Stimulated activated CD4-positive, alpha-beta T cell treated with anti-CD3 and anti-CD28 coated beads, Interleukin-4, amount 100 ng/mL, for 24 hours (primary cell): ENCODE measurements around the gene SGMS1.
A peak's percentile ranks its signal among the peaks of the same experiment; 100 is the strongest.
"Not testable (repeated sequence)": the region's sequence is repeated elsewhere in the genome, so short reads cannot be mapped to it uniquely, and the experiment has no call there.

Source experiments
- DNase-seq: peaks from one replicate; pipeline ENCODE4 v3.0.0-alpha.2; 2020

SGMS1 gene

DNA sequence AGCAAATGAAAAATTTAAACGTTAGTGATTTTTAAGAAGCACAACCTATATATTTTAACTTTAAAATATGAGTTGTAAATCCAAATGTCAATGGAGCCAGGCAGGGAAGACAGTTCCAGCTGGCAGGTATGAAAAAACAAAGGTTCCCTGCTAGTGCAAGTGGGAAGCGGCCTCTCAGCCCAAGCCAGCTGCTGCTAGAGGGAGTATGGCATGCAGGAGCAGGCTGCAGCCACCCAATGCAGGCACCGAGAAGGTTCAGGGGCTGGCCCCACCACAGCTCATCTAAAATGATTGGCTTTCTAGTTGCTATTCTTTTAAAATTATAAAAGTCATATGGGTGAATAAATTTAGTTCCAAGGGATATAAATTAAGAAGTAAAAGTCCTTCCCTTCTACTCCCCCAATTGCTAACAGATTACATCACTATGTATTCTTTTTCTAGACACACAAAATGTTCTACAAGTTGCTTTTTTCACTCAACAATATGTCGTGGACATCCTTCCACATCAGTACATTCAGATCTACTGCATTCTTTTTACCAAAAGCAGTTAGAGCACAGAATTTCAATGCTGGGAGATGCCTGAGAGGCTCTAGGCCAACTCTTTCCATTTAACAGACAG lies 69.3 kb downstream of the SGMS1 start:
- no peak for DNase-seq

DNA sequence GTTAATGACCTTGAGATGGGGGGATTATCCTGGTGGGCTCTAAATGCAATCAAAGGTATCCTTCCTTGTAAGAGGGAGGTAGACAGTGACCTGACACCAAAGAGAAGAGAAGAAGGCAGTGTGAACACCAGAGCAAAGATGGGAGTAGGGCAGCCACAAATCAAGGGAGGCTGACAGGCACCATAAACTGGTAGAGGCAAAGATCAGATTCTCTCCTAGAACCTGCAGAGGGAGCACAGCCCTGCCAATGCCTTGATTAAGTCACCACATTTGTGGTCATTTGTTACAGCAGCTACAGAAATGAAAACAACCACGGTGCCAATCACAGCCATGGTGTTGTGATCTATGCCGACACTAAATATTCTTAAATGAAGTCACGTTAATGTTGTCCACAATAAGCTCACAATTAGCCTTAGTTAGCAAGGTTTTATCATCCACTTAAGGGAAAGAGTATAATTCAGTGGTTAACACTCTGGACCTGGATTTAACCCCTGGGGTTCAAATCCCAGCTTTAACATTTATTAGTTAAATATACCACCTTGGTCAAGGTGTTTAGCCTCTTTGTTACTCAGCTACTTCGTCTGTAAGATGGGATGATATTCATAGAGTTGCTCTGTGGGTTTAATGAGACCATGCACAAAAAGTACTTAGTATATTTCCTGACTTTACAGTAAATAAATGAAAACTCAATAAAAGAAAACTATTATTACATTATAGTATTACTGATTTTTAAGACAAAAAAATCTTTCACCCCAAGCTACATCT lies 70.8 kb downstream of the SGMS1 start:
- DNase-seq = peak; percentile 14

DNA sequence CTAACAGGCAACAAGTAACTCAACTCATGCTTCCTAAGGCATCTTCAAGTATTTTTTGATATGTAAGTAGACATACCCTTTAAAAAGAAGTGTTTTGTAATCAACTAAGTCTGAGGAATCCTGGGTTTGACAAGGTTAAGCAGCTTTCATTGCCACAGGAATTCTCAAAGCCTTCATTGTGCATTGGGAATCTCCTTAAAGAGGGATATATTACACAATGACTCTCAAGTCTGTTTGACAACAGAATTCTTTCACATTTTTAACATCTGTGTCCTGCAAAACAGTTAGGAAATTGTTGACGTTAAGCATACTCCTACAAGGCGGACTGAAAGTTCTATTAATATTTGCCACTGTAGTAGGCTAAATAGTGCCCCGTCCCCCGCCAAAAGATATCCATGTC lies 71.4 kb downstream of the SGMS1 start:
- no peak for DNase-seq

DNA sequence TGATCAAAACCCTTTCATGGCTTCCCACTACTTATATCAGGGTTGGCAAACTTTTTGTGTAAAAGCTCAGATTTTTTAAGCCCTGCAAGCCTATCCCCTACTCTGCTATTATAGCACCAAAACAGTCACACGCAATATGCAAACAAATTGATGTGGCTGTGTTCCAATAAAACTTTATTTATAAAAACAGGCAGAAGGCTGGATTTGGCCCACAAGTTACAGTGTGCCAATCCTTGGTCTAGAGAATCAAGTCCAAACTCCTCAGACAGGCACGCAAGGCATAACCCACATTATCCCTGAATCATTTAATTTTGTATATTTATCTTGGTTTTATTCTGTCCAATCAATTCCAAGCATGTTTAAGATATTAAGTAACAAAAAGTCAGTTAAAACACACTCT lies 71.9 kb downstream of the SGMS1 start:
- no peak for DNase-seq

DNA sequence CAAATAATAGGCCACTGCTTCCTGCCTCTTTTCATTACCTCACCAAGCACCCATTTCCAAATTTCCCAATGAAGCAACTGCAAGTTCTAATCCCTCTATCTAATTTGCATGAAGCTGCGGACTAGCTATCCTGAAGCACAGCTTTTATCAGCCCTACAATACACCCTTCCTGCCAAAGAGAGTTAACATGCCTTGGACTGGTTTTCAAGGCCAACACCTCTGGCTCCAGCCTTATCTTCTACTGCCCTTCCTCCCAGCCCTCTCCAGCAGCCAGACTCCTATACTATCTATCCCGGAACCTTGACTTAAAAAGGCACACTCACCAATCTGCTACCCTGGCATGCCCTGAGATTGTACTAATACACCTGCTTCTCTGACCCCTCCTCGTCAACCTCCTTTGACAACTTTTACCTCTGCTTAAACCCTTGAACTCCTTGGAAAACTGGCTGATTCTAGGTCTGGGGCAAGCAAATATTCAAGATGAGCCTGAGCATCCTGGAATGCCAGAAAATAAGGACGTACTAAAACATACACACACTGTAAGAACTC lies 73.4 kb downstream of the SGMS1 start:
- DNase-seq = no peak

DNA sequence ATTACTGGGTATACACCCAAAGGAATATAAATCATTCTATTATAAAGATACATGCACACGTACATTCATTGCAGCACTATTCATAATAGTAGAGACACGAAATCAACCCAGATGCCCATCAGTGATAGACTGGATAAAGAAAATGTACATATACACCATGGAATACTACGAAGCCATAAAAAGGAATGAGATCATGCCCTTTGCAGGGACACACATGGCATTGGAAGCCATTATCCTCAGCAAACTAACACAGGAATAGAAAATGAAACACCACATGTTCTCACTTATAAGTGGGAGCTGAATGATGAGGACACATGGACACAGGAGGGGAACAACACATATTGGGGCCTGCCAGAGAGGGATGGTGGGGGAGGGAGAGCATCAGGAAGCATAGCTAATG lies 74.6 kb downstream of the SGMS1 start:
- DNase-seq = not testable (repeated sequence)

DNA sequence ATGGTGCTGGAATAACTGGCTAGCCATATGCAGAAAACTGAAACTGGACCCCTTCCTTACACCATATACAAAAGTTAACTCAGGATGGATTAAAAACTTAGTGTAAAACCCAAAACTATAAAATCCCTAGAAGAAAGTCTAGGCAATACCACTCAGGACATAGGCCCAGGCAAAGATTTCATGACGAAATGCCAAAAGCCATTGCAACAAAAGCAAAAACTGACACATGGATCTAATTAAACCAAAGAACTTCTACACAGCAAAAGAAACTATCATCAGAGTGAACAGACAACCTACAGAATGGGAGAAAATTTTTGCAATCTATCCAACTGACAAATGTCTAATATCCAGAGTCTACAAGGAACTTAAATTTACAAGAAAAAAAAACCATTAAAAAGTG lies 75.3 kb downstream of the SGMS1 start:
- DNase-seq = not testable (repeated sequence)

DNA sequence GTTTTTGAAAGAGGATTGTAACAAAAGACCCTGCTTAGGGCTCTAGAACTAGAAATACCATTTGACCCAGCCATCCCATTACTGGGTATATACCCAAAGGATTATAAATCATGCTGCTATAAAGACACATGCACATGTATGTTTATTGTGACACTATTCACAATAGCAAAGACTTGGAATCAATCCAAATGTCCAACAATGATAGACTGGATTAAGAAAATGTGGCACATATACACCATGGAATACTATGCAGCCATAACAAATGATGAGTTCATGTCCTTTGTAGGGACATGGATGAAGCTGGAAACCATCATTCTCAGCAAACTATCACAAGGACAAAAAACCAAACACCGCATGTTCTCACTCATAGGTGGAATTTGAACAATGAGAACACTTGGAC lies 77.5 kb downstream of the SGMS1 start:
- DNase-seq = not testable (repeated sequence)

DNA sequence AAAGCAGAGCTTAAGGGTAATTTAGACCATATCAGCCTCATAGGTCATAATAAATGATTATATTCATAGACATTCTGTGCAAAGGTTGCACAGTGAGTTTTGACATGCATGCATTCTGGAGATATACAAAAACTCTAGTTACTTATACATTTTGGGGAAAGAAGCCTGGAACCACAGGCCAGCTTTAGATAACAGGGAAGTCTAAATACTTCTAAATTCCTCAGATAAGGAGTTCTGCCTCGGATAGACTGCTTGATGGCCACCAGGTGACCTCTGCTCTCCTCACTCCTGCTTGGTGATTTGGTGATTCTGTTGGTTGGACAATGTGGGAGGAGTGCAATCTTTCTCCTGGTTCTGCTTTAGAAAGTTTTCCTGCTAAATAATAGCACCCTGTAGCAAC lies 77.9 kb downstream of the SGMS1 start:
- DNase-seq = no peak

DNA sequence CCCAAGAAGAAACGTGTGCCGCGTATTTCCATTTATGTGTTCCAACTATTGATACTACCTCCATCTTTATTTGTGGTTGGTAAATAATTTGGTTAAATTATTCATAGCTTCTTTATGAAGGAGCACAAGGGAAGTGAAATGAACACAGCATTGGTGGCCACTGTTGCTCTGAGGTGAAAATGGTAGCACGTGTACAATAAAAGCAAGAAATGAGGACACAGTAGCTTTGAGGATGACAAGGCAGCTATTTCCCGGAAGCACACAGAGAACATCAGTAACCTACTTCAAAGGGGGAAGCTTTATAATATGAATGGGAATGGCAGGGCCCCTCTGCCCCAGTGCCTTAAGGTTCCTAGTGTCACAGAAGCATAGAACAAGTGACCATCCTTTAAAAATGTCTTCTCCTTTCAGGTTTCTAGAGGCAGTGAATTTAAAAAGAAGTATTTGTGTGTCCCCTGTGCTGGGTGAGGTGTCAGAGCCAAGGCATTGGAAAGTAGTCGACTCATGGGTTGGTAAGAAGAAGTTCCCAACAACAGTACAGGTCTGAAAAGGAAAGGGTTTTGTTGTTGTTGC lies 78.8 kb downstream of the SGMS1 start:
- DNase-seq = no peak

DNA sequence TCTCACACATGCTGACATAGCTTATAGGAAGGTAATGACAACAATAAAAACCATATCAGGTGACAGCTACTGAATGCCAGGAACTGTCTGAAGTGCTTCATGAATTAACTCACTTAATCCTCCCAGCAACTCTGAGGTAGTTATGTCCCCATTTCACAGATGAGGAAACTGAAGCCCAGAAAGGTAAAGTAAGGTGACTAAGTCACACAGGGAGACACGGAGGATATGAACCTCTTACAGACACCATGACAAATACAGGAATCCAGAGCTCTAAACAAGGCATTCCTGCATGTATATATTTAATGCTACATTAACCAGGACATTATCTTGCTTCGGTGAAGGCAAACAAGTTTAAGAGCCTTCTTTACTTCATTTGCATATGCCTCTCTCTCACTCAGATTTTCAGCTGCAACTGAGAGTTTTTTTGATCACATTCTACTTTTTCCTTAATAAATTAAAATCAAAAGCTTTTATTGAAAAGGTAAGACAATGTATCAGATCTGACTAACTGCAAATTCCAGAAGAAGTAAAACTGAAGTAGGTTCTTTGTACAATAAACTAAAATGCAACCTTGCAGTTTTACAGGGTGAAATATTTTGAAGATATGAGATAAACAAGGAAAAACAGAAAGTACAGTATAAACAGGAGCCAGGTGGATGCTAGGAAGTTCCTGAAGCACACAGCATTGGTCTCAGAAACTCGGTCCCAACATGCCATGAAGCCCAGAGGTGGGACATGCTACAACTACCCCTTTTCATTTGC lies 79.5 kb downstream of the SGMS1 start:
- DNase-seq = no peak

DNA sequence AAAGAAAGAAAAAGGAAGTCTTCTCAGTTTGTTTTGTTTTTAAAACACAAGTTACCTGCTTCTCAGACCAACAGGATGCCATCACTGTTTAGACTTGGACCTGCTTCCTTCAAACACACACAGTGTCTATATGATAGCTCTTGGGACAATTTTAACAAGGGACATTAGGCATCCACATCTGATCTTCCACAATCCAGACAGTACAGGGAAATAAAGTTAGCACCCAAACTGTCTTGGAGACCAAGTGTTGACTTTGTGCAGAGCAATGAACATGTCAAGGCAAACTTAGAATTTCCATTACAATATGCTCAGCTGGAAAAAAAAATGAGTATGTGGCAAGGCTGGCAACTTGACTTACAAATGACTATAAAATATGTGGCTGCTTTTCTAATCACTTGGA lies 80.9 kb downstream of the SGMS1 start:
- DNase-seq = no peak

DNA sequence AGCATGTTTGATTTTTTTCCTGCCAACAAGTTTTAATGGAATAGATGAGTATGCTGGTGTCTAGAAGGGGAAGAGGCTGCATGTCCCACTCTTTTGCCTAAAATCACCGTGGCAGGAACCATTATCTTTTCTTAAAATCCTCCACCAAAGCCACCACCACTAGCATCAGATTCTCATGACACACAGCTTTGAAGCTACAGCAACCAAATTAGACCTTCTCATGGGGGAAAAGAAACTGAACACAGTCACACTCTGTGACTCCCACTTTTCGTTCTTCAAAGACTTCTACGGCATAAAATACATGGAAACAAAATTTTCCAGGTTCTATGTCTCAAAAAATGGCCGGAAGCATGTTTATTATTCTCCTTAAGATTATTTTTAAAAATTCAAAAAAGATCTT lies 81.8 kb downstream of the SGMS1 start:
- no peak for DNase-seq

DNA sequence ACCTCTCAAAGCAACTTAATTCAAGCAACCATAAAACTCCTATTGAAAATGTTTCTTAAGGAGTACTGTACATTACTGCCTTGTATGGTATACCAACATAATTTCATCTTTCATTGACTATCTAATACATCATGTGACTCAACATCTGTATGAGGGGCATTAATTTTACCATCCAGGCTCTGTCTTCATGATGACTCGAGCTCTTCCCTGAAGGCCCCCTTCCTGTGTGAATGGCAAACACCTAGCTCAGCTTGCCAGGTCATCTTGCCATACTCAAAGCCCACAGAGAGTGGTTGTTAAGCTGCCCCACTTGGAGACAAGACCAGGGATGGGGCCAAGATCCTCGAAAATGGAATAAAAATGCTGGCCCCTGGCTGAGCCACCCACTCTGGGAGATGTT lies 82.4 kb downstream of the SGMS1 start:
- no peak for DNase-seq

DNA sequence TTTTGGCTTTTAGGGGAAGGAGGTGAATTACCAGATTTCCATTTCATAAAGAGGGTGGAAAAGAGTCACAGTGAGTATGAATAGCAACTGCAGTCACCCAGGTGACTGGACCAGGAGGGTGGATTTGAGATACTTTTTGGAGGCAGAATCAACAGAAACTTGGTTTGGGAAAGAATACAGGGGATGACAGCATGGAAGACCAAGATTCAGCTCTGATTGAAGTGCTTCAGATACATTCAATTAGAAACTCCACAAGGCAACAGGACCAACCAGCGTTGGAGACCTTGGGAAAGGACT lies 83.0 kb downstream of the SGMS1 start:
- DNase-seq = no peak

DNA sequence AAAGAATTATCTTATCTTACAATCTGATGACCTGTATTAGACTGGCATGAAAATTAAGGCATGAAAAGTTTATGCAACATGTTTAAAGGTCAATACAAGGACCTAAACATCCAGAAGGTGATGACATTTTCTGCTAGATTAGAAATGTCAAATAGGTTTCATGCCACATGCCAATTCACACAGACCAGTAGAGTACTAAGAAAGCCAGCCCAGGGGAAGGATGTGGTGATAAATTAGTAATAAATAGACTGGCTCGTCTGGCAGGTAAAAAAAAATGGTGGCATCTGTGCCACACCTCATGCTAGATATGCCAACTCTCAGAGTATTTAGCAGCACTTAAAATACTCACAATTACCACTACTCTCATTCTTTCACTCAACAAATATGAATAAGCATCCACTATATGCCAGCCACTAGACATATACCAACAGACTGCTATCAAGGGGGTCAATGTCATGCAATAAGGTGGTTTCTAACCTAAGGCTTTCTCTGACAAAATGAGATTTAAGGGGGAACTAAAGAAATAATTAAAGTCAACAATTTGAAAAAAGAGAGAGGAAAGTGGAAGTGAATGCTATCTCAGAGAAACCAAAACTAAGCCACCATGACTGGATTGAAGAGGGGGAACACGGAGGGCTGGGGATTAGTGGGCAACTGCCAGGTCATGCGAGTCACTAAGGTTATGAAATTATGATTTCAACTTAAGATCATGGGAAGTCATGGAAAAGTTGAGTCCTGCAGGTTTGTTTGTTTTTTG lies 83.5 kb downstream of the SGMS1 start:
- peak; percentile 66 for DNase-seq

DNA sequence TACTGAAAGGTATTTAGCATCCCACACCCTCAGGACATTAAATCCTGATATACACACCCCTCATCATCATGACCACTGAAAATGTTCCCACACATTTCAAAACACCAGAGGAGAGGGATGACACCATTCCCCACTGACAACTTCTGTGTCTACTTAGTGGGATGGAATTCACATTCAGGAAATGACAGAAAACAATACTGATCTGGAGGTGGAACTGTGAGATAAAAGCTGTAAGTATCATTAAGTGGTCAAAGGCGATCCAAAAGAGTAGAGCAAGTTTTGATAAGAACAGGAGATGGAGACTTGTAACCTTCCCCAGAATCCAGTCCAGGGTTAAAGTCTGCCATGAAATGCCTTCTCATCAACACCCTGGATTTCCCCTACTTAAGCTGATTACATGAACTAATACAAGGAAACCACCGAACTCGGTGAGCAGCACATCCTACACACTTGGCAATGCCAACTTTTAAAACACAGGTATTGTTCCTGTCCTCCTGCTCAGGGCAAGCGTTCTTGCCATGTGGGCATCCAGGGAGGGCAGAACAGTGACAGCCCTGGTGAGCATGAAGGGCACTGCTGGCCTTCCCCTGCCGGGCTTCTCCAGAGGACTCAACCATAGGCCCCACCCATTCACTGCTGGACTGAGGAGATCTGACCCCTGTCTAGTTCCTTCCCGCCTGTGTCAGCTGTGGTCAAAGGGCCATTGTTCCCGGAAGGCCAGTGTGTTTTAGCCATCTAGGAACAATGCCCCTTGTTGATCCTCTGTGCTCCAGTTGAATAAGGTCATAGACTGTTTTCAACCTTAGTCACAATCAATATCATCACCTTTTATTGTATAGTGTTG lies 85.0 kb downstream of the SGMS1 start:
- peak; percentile 38 for DNase-seq

DNA sequence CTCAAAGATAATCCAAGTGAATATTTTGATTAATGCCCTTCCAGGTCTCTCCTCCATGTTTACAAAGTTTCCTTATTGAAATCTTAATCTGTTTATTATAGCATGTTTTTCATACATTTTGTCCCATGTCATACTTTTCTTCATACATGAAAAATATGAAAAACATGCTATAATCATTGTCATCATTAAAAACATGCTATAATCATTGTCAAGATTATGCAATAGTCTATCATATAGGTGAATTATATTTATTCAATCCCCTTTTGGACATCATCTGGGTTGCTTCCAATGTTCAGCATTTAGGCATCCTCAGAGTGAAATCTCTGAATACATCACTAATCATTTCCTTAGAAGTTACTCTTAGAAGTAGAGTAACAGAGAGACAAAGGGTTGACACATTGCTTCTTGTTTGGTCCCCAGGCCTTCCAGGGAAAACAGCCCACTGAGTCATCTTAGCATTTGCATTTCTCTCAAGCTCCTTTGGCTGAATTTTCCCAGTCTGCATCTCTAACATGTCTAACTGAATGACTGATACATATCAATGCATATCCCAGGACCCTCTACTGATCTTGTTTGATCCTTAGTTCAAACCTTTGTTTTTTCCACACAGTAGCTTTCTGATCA lies 87.0 kb downstream of the SGMS1 start:
- DNase-seq = peak; percentile 40

DNA sequence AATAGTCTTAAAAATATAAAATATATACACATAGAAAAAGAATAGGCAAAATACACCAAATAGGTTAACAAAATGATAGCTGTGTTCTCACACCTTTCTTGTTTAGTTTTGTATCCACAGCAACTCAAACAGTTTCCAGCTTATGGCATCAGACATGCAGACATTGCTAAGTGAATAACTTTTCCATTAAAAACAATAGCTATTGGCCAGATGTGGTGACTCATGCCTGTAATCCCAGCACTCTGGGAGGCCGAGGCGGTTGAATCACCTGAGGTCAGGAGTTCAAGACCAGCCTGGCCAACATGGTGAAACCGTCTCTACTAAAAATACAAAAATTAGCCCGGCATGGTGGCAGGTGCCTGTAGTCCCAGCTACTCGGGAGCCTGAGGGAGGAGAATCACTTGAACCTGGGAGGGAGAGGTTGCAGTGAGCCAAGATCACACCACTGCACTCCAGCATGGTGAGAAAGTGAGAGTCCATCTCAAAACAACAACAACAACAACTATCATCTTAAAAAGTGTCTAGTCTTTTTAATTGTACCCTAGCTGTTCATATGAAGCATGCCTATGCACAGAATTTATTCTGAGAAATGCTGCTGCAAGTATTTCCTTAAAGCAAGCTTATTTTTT lies 88.9 kb downstream of the SGMS1 start:
- not testable (repeated sequence) for DNase-seq

DNA sequence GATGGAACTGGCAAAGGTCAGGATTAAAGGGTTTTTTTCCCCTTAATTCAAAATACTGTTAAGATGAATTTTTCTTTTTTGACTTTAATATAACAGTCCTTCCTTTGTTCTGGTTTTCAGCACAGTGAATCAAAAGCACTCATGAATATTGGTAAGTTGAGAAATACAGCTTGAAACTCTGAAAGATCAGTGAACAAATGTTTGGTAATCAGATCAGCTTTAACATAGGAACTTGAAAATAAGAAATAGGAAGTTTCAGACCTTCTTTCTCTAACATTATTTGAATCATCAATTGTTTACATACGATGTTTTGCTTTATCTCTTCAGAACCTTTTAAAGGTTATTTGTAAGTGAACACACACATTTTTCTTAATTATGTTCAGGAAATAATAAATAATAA lies 90.5 kb downstream of the SGMS1 start:
- no peak for DNase-seq
